Adrenal gland (tissue), 5 donors: Measurements from ENCODE around the gene MEX3A.
"Not testable (repeated sequence)": the region's sequence is repeated elsewhere in the genome, so short reads cannot be mapped to it uniquely, and the experiment has no call there.

ENCODE experiments used
- POLR2A ChIP-seq, 2 donors: fragments of 450-650 bp; IDR thresholded peaks; one replicate each; pipeline ENCODE4 v1.6.1; 2017; ENCODE audit warnings: antibody characterized with exemption in 2 of 2, mild to moderate bottlenecking in 2 of 2, moderate library complexity in 1 of 2
- TF ChIP-seq, protein P1 (sequence below), 6 experiments: fragments of 450-650 bp in 4 of 6; fragments of 200-600 bp in 2 of 6; sonication (generic) in 1 of 6; IDR thresholded peaks; 1 replicate in 5 of 6; 2 replicates in 1 of 6; pipeline versions ENCODE4 v1.5.1 to v1.8.0; 2016 to 2021; ENCODE audit warnings: antibody characterized with exemption in 6 of 6, mild to moderate bottlenecking in 2 of 6, moderate library complexity in 1 of 6
- donor health status: DM: no; HTN: no; CAD: no.

DNA sequence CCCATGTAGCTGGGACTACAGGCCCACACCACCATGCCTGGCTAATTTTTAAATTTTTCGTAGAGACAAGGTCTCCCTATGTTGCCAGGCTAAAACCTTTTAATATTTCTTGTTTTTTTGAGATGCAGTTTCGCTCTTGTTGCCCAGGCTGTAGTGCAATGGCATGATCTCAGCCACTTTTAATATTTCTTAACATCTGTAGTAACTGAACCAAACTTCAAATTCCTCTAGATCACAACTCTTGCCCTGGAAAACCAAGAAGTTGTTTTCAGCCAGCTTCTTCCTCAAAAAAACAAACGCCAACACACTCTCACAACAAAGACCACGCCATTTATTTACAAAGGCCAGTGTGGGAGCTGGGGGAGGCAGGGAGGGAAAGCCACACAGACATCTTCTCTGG lies 47.3 kb downstream of the MEX3A start:
- TF ChIP-seq, protein P1, sequence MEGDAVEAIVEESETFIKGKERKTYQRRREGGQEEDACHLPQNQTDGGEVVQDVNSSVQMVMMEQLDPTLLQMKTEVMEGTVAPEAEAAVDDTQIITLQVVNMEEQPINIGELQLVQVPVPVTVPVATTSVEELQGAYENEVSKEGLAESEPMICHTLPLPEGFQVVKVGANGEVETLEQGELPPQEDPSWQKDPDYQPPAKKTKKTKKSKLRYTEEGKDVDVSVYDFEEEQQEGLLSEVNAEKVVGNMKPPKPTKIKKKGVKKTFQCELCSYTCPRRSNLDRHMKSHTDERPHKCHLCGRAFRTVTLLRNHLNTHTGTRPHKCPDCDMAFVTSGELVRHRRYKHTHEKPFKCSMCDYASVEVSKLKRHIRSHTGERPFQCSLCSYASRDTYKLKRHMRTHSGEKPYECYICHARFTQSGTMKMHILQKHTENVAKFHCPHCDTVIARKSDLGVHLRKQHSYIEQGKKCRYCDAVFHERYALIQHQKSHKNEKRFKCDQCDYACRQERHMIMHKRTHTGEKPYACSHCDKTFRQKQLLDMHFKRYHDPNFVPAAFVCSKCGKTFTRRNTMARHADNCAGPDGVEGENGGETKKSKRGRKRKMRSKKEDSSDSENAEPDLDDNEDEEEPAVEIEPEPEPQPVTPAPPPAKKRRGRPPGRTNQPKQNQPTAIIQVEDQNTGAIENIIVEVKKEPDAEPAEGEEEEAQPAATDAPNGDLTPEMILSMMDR (IDR thresholded peaks at IDR 0.05) = not testable (repeated sequence)
- not testable (repeated sequence) for TF ChIP-seq POLR2A (IDR thresholded peaks at IDR 0.05)
